ENCODE results near the gene CA5B. TPM values are rescaled to one million over a fixed set of nuclear protein-coding genes. Genes with fewer than 3 reads are reported as not detected.

The CA5B gene
- total and polyA plus RNA-seq, 10 of the 15 experiments (the other 5 are each of a cell fraction or from before 2014, with no cell fraction given) = 1.2 to 6.0 (median 3.2) TPM

GRCh38 chrX:15750611-15751154, 12.6 kb downstream of the CA5B start:
- POLR2A ChIA-PET = no interaction called here
- peak; percentile 31; the same call in 2 of the 3 replicates for ATAC-seq
- BruUV-seq (replicated peaks) = no TSS peak
- FAIRE-seq = no peak
- Histone ChIP-seq H2AFZ (ENCODE audit: control insufficient read depth, low read depth, low read length) (no peak overlapping the region; the same call in 1 of the 2 replicates), H3K4me2 (ENCODE audit: control insufficient read depth, insufficient read depth) (no peak overlapping the region), H3K9me3 (replicated peaks; ENCODE audit: control insufficient read depth, insufficient read depth, low read length) (no peaks in the 10 kb centered on the region), H3K4me1 (ENCODE audit: control insufficient read depth, insufficient read depth, low read length) (peaks cover 5% of the 10 kb centered on the region), H3K36me3 (ENCODE audit: control insufficient read depth in 2 of 2, insufficient read depth in 2 of 2, low read length in 1 of 2) (no peaks in the 10 kb centered on the region), H4K20me1 (ENCODE audit: control insufficient read depth, insufficient read depth) (no peaks in the 10 kb centered on the region), H3K27me3 (replicated peaks in 1 of 2; ENCODE audit: control insufficient read depth in 2 of 2, insufficient read depth in 2 of 2, low read length in 1 of 2) (no peaks in the 10 kb centered on the region), H3K27ac (ENCODE audit: control insufficient read depth, insufficient read depth) (no peak overlapping the region), H3K4me3 (no peak overlapping the region), H3K79me2 (ENCODE audit: control insufficient read depth, insufficient read depth, low read length) (no peaks in the 10 kb centered on the region), H3K9ac (ENCODE audit: control insufficient read depth, insufficient read depth, low read length) (no peak overlapping the region)
- RAD21 ChIA-PET (ENCODE audit: unreplicated experiment) = no interaction called here
- in situ Hi-C loops (cut with MboI) (no loop called here), intact Hi-C loops (cut with micrococcal nuclease; ENCODE audit: unreplicated experiment) (no loop called here)
- SMC1A ChIA-PET (ENCODE audit: uncharacterized antibody, unreplicated experiment) = interaction anchor here (1.2 to 2.1 kb wide), 2 partner anchors 11 to 17 kb away, joined by 3 to 10 read pairs; no protein-coding TSS in a partner anchor
- 50% methylated on average over 5 of the region's 5 CpGs for WGBS (ENCODE audit: insufficient coverage, insufficient replicate concordance, low lambda C conversion rate, missing lambda C conversion rate)
- no peak for DNase-seq (ENCODE audit: low read depth, low spot score)
- TF ChIP-seq SKIL (IDR thresholded peaks at IDR 0.05; ENCODE audit: low read depth, poor library complexity, severe bottlenecking) (no peak), EGR1 (IDR thresholded peaks at IDR 0.05; ENCODE audit: borderline replicate concordance in 1 of 2, low read depth in 2 of 2, low read length in 2 of 2) (no peak), MLLT1 (IDR thresholded peaks at IDR 0.05) (no peak)
- TF ChIP-seq, protein P1, sequence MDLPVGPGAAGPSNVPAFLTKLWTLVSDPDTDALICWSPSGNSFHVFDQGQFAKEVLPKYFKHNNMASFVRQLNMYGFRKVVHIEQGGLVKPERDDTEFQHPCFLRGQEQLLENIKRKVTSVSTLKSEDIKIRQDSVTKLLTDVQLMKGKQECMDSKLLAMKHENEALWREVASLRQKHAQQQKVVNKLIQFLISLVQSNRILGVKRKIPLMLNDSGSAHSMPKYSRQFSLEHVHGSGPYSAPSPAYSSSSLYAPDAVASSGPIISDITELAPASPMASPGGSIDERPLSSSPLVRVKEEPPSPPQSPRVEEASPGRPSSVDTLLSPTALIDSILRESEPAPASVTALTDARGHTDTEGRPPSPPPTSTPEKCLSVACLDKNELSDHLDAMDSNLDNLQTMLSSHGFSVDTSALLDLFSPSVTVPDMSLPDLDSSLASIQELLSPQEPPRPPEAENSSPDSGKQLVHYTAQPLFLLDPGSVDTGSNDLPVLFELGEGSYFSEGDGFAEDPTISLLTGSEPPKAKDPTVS (IDR thresholded peaks at IDR 0.05; ENCODE audit: low read depth, low read length) = no peak
- CTCF ChIA-PET = interaction anchor here (3.0 kb wide), 1 partner anchor 12 kb away, joined by 20 read pairs; the partner anchor contains the start of gene CA5B

Data from GM12878 (cell line).